HG03103 (cell line): ENCODE measurements around the gene SELENON.

Source experiments
- ATAC-seq: cut with Tn5 transposase; IDR thresholded peaks from one replicate; pipeline ENCODE4 v1.9.1; 2021; ENCODE audit warnings: low read depth; ENCODE audit not compliant: unreplicated experiment

The SELENON gene

DNA sequence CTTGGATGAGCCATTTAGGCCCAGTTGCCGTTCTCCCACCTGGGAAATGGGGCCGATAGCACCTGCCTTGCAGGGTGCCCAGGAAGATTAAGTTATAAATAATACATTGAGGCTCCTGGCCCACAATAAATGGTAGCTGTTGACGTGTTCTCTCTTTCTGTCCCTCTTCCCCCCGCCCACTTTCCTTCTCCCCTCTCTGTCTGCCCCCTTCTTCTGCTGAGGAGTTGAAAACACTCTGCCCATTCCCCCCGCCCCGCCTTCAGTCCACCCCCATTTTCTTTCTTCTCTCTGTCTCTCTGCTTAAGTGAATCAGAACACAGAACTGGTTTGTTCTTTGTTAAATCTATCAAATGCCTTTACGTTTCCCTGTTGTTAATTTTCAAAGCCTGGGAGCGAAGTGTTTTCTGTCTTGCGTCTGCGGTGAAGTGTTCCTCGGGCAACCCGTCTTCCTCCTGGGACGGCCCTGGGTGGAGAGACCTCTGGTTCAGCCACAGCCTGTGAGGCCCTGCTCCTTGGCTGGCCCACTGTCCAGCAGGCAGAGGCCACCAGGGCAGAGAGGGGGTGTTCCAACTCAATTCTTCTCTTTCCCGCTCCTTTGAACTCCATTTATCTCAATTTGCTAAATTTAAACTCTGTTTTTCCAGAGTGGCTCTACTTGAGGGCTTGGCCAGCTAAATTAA lies 29.3 kb upstream of the SELENON start:
- ATAC-seq = no peak

DNA sequence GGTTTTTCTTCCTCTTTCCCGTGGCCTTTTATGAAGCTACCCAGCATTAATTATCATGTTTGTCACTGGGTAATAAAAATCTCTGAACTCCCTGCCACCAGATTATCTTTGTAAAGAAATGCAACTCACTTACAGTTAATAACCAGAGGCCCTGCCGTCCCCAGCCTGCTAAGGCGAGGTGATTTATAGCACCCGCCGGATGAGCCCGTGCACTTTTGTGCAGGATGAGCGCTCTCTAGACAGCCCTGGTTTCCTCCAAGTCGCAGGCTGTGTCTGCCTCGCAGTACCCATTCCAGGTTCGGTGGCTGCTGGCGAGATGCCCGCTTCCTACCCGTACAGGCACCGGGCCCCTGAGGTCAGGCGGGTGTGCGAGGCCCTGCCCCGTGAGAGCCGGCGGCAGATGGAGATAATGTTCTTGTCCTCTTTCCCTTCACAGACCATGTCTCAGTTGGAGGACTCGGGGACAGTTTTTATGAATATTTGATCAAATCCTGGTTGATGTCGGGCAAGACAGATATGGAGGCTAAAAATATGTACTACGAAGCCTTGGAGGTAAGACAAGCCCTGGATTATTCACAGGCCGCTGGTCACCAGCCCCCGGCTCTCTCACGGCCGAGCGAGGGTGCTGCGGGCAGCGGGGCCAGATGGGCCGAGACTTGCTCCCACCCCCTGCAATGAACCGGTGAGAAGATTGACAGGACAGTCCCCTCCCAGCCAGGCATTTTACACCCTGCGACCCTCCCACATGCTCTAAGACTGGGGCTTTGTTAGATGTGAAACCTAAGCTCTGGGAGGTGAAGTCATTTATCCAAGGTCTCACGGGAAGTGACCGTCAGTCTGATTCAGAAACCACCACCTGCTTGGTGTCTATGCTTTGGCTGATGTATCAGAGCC lies 28.5 kb upstream of the SELENON start:
- no peak for ATAC-seq

DNA sequence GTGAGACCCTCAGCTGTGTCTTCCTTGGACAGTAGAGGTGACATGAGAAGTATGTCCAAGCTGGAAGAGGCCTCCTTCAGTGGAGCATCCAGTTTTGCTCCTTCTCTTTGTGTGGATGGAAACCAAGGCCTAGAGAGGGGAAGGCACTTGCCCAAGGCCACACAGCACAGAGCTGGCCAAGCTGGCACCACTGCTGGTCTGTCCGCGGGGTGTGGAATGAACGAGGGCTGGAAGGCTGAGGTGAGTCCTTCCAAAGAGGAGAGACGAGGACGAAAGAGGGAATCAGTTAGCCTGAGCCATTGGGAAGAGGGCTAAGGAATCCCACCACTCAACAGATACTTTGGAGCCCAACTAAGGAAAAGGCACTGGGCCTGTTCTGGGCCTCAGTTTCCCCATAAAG lies 27.8 kb upstream of the SELENON start:
- no peak for ATAC-seq

DNA sequence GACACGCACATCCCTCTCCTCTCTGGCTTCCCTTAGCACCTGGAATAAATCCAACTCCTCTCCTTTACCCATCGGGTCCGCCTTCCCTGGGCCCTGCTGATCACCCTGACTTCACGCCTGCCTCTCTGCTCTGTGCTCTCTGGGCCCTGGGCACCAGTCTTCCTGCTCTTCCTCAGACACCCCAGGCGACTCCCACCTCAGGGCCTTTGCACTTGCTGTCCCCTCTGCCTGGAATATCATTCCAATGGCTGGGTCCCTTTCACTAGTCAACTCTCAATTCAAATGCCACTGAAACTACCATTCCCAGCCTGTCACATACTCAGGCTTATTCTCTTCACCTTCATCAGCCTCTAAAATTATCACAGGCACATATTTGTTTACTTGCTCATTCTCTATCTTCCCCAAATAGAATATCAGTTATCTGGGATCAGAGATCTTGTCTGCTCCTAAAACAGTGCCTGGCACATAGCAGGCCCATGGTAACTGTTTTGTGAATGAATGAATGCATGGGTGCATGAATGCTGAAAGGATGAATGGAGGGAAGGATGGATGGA lies 27.2 kb upstream of the SELENON start:
- no peak for ATAC-seq

DNA sequence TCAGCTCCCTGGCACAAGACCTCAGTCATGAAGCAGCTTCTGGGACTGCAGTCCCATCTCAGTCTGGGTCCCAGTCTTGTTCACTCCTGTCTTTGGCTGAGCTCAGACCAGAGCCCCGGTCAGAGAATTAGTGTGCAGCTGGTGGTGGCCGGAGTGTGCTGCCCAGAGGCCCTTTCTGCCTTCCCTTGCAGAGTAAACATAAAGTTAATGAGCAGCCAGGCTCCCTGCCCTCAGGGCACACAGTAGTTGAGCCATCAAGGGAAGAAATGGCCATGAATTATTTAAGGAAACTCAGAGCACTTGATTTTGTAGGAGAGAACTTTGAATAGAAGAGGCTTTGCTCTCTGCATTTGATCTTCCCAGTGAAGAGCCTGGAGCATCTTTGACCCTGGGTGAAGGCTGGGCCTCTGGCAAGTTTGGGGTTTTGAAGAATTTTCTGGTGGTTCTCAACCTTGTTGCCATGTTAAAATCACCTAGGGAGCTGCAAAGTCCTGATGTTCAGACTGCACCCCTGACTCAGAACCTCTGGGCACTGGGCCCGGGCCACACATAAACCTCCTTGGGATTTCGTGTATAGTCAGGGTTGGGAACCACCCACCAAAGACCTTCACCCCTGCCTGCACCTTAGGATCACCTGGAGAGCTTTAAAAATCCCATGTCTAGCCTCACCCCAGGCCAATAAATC lies 26.4 kb upstream of the SELENON start:
- no peak for ATAC-seq

DNA sequence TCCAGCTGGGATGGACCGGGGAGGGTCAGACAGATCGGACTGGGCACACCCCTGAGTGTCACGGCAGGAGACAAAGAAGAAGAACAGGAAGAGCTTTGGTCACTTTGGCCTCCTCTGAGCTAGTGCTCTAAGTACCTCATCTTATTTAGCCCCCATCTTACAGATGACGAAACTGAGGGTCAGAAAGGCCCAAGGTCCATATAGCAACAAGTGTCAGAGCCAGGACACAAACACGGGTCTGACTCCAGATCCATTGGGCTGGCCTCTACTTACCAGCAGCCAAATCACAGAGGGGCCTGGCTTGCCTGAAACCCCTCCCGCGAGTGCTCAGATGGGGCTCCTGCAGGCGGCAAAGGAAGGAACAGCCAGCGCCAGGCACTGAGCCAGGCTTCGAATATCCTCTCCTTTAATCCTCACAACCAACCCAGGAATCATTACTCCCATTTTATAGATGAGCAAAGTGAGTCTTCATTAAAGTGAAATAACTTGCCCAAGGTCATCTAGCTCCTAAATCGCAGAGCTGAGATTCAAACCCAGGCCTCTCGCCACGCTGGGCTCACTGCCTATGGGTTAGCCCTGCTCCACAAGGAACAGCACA lies 25.7 kb upstream of the SELENON start:
- no peak for ATAC-seq

DNA sequence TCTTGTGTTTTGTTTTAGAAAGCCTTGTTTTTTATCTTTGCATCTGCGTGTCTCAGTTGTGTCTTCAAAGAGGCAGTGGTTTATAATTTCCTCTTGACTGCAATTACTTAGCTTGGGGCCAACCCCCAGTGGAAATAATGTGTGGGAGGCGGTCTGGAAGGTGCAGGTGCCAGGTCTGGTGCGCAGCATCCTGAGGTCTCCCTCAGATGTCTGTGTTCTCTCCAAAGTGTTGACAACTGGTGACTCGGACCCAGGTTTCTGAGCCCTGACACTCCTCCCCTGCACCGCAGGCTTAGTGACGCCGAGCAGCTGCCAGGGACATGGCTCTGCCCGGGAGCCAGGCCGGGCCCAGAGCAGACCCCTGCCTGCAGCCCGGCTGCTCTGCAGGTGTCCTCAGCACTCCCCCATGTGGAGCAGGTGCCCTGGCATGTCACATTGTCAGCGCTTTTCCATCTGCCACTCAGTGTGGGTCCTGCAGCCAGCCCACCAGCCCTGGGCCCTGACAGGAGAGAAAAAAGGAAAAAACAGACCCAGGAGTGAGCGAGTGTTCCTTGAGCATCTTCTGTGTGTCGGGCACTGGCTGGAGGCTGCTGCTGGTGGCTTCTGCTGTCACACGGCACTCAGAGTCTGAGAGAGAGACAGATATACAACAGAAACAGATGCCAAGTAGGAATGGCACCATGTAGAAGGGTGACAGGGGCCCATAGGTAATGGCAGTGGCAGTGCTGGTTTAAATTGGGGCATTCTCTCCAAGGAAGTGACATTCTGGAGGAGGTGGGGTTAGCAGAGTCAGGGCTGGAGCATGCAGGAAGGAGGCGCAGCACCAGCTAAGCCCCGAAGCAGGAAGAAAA lies 24.8 kb upstream of the SELENON start:
- no peak for ATAC-seq

DNA sequence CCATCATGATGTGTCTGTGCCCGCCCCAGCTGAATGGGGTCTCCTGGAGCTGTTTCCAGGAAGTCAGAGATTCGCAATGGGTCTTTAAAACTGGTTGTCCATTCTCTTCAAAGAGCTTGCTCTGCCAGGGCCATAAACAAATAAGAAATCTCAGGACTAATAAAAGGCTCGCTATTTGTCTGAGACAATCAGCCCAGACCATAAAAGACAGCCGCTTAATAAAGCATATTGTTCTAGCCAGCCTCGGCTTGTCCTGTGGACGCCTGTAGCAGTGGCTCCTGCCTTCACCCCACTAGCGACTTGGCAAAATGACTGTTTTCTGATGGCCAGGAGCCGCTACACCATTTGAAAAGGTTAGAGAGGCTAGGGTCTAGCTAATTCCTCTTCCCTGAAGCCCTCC lies 20.6 kb upstream of the SELENON start:
- no peak for ATAC-seq

DNA sequence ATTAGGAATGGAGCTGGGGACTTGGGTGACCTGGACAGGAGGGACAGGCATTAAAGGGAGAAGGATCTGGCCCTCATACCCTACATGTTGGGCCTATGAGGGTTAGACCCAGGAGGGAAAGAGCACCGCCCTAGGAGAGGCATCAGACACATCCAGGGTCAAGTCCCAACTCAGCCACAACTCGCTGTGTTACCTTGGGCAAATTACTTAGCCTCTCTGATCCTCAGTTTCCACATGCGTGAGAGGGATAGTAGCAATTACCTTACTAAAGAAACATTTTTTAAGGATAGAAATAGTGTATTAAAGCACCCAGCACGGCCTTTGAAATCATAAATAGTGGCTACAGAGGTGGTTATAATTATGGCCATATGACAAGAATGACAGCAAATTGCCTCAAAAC lies 20.1 kb upstream of the SELENON start:
- no peak for ATAC-seq

DNA sequence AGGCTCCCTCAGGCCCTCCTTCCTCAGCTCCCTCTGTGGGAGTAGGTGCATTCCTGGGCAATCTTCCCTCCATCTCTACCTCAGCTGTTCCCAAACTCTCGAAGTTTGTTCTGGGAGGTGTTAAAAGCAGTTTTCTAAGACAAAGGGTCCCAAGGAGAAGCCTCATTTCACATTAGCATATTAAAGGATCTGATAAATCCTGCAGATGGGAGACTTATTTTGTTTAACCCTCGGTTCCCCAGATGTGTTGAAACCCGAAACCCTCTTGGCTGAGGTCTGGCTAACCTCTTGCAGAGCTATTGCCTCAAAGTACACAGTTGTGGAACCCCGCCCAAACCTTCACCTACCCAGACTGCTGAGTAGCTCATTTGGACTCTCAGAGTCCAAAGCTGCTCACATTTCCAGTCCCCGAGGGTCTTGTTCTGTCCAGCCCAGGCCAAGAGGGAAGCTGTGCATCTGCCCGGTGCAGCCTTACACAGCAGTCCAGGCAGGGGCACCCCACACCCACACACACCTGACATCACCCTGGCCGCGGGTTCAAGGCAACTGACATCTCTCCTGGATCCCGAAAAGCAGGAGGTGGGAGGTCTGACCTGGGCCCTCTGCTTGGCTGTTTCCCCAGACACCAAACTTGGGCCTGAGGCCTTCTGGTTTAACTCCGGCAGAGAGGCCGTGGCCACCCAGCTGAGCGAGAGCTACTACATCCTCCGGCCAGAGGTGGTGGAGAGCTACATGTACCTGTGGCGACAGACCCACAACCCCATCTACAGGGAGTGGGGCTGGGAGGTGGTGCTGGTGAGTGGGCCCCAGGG lies 19.5 kb upstream of the SELENON start:
- no peak for ATAC-seq

DNA sequence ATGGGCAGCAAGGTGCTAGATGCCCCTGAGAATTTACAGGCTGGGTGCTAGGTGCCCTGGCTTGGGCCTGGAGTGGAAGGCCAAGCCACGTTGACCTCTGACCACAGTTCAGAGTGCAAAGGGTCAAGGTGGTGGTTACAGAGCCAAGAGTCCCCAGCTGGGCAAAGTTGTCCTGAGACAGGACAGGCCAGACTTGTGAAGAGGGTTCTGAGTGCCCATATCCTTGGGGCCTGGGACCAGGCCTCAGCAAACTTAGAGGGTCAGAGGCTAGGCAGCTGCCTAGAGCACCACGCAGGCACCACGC lies 18.9 kb upstream of the SELENON start:
- ATAC-seq = no peak

DNA sequence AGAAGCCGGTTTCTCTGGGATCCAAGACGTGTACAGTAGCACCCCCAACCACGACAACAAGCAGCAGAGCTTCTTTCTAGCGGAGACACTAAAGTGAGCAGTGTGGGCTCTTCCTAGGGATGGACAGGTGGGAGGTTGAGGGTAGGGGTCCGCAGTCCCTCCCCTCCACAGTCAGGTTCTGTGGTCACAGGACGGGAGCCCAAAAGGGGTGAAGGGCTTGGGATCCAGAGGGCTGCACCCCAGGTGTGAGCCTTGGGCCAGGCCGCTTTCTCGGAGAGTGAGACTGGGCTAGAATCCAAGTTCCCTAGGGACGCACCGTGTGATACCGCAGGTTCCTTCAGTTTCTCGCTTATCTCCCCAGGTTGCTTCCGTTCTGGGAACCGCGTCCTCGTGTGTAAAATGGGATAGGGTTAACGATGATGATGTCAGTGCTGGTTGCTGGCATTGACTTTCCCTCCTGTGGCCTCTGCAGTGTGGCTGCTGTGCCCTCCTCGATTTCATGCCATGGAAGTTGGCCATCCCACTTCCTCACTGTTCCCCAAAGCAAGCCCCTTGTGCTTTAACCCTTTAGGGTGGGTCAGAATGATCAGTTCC lies 17.3 kb upstream of the SELENON start:
- no peak for ATAC-seq

DNA sequence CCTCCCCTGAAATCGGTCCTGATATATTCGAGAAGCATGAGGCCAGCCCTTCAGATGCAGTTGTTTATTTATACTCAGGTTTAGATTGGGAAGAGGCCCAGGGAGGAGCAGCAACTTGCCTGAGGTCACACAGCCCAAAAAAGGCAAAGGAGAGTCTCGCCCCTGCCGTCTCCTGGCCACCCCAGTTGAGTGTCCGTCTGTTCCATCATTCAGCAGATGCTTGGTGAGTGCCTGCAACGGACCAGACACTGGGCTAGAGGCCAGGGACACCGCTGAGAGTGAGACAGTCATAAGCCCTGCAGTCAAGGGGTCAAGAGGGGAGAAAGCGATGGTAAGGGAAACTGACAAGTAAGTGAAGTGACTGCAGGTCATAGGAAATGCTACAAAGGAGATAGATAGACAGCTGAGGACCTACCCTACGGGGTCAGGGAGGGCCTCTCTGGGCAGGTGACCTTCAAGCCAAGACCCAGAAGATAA lies 15.4 kb upstream of the SELENON start:
- no peak for ATAC-seq

DNA sequence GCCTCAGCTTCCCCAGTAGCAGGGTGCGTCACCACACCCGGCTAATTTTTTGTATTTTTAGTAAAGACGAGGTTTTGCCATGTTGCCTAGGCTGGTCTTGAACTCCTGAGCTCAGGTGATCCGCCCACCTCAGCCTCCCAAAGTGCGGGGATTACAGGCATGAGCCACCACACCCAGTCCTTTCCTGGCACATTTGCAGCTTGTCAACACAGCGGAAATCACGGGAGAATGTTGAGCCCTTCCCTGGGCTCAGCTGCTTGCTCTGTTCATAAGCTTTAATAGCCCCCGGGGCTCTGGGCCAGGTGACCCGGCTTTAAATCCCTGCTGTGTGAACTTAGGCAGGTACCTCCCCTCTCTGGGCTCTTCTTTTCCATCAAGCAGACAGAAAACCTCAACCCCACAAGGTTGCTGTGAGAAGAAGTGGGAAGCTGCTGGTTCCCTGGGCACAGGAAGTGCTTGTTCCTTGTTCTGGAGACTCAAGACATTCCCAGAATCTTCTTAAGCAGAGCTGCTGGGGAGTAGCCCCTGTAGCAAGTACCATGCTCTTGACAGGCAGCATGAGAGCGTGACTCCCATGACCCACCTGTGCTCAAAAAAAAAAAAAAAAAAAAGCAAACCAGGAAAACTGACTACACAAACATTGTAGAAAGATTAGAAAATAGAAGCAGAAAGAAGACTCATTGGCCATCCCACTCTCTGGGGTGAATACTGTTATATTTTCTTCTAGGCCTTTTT lies 14.5 kb upstream of the SELENON start:
- no peak for ATAC-seq

DNA sequence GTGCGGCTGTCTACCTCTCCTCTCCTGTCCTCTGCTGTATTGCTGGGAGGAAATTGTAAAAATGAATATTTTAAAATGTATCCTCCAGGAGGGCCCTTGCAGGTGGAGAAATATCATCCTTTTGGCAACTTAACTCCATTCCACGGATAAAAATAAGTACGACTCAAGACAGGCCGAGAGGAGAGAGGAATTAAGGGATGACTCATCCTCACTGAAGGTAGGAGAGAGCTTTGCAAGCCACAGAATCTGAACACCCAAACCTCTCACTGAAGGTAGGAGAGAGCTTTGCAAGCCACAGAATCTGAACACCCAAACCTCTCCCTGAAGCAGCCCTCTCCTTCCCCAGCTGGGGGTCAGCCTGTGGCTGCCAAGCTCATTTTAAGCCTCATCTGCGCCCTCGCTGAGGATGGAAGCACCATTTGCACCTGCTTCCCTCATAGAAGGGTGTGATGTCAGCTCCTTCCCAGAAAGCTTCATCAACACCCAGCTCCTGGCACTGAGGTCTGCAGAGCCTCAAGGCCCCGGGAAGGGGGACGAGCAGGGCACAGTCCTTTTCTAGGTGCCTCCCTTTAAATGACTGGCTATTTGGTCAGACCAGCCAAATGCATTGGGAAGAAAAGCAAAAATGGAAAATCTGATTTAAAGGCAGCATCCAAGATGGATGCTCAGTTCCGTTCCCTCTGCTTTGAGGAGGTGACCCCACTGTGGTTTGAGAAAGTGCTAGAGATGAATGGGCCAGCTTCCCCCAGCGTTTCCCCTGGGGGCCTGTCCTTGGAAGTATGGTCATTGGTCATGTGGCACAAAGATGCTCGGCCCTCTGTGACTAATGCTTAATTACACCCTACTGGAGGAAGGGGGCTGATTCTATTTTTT lies 12.9 kb upstream of the SELENON start:
- ATAC-seq = no peak

DNA sequence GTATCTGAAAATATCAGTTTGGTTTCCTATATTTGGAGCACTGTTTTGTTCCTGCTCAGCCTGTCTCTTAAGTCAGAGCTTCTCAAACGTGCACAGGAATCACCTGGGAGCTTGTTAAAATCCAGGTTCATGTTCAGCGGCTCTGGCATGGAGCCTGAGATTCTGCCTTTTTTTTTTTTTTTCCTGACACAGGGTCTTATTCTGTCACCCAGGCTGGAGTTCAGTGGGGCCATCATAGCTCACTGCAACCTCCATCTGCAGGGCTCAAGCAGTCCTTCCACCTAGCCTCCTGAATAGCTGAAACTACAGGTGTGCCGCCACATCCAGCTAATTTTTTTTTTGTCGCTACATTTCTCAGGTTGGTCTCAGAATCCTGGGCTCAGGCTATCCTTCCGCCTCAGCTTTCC lies 12.2 kb upstream of the SELENON start:
- ATAC-seq = no peak

DNA sequence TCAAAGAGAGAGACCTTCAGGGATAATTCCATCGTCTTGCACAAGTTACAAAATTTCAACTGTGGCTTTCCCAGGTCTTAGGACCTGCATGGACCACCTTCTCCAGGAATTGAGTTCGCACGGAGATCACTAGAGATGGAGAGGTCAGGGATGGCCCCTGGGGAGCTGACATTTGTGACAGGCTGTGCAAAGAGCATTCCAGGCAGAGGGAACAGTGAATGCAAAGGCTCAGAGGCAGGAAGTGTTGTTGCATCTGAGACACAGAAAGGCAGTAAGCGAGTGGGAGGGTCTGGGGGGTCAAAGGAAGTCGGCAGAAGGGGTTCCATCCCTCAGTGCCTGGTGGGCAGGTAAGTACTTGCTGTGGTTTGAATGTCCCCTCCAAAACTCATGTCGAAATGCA lies 9.5 kb upstream of the SELENON start:
- no peak for ATAC-seq
